RPMI8226 (cell line): Measurements from ENCODE around the gene TNFAIP8L3.
"Not testable (repeated sequence)": the region's sequence is repeated elsewhere in the genome, so short reads cannot be mapped to it uniquely, and the experiment has no call there.

Experiments used
- DNase-seq: peaks from one replicate; pipeline ENCODE4 v3.0.0-alpha.2; 2015

TNFAIP8L3 gene

DNA sequence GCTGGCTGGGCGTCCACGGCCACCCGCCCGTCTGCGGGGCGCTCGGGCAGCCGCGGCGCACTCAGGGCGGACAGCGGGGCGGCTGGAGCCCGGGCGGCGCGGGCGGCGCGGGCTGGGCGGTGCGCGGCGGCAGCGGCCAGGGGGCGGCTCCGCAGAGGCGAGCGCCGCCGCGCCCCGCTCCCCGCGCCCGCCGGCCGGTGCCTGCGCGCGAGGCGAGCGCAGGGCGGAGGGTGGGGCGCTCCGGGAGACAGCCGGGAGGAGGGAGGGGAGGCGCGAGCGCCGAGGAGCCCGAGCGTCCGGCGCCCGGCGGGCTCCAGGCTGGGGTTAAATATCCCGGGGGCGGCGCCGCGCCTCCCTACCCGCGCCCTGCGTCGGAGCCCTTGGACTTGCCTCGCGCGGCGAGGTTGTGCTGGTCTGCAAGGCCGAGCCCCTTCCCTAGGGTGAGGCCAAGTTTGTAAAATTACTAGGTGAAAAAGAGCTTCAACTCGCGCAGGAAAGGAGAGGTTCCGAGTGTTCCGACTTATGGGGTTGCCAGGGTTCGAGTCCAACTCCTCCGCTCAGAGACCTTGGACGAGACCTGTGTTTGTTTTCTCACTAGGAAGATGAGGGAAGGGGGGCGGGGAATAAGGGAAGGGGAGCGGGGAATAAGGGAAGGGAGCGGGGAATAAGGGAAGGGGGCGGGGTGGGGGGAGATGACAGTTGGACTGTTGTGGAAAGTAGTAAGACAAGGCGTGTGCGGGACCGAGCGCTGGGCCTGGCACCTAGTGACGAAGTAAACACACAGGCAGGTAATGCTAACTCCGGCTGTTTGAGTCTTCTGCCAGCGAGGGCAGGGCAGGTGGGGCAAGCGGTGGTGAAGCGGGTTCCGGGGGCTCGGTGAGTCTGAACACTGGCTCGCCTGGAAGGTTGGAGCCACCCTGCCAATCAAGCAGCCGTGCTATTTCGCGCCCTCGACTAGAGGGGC lies at the start of gene TNFAIP8L3:
Gene TNFAIP8L3 (minus strand): TSS at position 301 of the 964 bp plus-strand sequence. CDS start 311 bp downstream, outside the sequence.
- no peak for DNase-seq

DNA sequence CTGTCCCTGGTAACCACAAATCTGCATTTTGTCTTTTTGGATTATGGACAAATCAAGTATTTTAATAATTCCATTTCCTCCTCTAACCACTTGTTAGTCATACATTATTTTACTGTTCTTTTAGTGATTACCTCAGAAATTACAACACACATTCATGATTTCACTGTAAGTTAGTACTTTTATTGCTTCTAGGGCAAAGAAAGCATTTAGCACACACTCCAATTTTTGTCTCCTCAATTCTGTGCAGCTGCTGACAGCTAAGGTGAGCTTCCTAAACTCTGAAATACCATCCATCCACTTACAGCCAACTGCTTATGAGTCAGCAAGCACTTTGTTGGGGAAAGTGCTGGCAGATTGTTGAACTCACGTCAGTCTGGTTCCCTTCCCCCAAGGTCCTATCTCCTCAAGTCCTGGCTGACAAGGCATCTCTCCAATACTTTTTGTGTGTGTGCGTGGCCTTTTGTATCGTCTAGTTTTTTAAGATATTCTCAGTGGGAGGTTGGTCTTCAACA lies 49.4 kb upstream of the TNFAIP8L3 start:
- no peak for DNase-seq

DNA sequence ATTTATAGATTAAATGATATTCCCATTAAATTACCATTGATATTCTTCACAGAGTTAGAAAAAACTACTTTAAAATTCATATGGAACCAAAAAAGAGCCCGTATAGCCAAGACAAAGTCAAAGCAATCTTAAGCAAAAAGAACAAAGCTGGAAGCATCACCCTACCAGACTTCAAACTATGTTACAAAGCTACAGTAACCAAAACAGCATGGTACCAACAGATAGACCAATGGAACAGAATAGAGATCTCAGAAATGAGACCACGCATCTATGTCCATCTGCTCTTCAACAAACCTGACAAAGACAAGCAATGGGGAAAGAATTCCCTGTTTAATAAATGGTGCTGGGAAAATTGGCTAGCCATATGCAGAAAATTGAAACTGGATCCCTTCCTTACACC lies 45.6 kb upstream of the TNFAIP8L3 start:
- not testable (repeated sequence) for DNase-seq

DNA sequence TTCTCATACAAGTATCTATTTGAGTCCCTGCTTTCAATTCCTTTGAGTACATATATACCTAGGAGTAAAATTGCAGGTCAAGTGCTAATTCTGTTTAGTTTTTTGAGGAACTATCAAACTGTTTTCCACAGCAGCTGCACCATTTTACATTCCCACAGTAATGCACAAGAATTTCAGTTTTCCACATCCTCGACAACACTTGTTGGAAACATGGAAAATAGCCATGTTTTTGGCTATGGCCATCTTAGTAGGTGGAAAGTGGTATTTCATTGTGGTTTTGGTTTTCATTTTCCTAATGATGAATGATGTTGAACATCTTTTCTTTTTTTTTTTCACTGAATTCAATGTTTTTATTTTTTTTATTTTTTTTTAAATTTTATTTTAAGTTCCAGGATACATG lies 44.4 kb upstream of the TNFAIP8L3 start:
- DNase-seq = no peak

DNA sequence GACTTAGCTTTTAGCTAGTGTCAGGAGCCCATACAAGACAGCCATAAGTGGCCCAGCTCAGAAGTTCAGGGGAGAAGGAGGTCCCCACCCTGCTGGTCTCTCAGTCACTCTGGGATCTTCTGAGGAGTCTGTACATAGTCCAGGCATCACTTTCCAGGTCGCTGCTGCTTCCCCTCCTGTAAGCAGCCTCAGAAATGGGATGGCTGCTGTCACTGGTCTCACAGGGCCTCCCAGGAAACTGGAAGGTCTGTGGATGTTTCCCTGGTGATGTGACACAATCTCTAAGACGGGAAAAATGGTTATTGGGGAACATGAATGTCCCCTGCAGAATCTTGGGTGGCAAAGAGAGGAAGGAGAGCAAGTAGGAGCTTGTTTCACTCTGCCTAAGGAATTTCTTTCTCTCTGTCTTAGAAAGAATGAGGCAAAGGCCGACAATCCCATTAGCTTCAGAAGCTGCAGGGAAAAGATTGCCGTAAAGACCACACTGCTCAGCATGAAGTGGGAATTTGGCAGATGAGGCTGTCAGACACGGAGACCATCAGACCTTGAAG lies 43.2 kb upstream of the TNFAIP8L3 start:
- no peak for DNase-seq

DNA sequence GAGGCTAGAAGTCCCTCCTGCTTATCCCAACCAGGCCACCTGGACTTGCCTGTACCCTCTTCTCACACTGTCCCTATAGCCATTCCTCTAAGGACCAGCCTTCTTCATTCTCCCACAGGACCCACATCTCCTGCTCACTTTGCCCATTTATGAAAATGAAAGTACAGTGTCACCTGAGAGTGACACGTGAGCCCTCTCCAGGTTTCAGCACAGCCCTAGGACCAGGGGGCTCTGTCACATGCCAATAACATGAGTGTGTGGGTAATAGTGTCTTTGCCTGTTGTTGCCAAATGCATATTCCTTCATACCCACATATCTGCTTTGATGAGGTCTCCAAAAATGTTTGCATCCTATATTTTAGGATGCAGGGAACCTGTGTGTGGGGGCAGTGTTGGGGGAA lies 42.3 kb upstream of the TNFAIP8L3 start:
- peak; percentile 32 for DNase-seq

DNA sequence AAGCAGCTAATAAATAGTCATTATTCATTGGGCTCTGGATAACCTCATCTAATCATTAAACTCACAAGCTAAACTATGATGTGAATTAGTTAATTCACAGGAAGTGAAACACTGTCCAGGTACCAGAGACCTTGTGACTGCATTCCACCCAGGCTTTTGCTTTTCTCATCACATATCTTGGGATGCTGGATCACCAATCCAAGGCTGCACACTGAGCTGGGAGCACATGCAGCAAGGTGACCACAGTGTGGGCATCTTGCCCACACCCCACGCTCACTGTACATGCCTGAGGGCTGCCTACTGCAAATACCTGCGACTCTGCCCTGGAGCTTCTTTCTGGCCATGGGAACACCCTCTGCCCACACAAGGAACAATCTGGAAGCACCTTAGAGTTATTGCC lies 40.6 kb upstream of the TNFAIP8L3 start:
- no peak for DNase-seq

DNA sequence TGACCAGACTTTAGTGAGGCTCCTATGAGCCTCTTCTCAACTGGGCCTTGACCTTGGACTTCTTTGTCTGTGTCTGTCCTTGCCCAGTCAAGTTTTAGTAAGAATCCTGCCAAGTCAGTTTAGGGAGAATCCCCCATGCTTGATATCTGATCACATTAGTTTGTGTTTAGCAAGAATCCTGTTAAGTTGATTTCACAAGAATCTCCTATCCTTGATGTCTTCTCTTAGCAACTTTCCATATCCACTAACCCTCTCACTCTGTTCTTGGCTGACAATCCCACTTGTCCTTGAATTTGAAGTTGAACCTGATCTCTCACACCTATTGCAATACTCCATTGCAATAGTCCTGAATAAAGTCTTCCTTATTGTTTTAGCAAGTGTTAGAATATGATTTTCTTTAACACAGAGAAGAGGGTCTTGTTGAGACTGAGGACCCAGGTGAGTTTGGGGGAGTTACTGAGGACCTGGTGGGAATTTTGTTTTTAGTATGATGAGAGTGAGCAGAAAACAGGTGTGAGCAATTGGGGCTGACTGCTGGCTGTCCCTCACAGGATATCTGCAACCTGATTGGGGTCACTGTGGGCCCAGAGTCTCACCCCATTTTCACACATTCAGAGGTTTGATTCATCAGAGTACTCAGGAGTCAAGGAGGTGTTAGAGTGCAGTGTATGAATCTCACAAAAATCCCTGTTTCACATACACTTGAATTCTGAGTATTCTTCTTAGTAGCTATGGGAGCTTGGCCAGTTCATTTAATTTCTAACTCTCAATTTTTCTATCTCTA lies 39.9 kb upstream of the TNFAIP8L3 start:
- DNase-seq = no peak

DNA sequence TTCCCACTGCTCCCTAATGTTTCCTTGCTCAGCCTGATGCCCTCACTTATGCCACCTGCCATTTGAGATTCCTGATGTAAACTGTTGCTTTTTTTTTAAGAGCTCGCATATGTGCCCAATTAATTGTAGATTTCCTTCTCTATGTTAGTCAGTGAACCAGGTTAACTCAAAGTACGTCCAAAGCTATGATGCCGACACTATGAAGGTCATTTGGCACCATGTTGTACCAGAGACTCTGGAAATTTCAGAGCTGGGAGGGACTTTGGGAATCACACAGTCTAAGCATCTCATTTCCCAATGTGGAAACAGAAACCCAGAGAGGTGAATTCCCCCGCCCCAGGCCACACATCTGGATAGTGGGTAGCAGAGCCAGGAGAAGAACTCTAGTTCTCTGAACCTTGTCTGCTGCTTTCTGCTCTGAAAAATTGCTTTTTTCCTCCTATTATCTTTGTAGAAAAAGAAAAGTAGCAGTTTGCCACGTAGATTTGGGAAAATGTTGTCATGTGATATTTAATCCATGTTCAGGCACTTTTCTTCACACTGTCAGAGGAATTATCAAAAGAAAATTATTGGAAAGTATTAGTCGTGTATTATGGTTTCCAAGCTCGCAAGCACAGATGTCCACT lies 38.5 kb upstream of the TNFAIP8L3 start:
- DNase-seq = no peak

DNA sequence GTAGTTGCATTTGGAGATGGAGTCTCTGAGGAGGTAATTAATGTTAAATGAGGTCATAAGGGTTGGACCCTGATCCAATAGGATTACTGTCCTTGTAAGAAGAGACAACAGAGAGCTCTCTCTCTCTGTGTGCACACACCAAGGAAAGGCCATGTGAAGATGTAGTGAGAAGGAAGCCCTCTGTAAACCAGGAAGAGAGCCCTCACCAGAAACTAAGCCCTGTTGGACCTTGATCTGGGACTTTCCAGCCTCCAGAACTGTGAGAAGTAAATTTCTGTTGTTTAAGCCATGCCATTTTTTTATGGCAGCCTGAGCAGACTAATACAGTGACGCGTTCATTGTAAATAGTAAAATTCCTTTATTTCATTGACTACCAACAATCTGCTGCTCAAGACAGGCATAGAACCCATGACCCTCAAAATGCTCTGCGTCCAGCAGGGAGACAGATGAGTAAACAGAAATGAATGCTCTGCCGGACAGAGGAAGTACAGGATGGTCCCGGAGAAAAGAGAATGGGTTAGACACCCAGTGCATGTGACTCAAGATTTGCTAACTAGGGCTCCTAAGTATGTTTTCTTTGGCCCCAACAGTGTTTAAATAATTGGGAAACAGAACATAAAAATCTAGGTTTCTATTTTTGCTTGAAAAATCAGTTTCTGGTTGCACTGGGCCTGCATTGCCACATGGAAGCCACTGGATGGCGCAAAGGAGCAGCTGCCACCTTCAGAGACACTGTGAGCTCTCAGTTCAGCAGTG lies 37.9 kb upstream of the TNFAIP8L3 start:
- peak; percentile 24 for DNase-seq

DNA sequence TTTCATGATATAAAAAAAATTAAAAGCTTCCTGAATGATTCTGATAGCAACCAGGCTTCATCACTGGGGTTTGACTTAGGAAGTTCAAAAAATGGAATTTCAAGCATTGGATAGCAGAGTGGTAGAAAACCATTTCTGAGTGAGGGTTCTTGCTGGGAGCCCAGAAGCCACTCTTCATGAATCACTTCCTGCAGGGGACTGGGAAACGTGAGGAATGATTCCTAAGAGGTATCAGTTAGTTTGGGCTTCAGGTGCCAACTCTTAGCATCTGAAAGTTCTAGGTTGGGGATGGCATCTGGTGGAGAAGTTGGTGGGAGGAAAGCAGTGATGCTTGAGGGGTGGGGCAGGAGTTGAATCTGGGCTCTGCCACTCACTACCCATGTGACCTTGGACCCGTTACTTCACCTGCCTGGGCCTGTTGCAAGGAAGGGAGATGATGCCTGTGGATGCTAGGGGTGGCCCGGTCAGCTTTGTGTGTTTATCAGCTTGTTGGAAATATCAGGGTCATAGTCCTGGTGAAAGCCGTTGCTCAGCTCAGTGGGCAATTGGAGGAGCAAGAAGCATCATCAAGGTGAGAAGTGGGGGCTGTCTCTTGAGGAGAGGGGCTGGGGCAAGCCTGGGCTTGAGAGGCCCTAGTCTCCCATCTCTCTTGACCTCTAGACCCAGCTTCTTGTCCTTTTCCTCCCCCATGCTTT lies 37.0 kb upstream of the TNFAIP8L3 start:
- DNase-seq = no peak

DNA sequence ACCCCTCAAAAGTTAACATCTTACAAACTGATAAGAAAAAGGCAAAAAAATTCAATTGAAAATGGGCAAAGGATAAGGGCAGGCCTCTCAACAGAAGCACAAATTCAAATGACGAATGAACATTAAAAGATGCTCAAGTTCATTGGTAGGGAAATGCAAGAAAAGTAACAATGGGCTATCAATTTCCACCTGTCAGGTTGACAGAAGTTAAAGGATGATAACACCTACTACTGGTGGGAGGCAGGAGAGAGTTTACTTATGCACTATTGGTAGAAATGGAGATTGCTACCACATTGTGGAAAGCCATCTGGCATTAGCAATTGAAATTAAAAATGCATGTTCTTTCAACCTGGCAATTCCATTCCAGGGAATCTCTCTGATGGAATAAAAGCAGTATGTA lies 35.6 kb upstream of the TNFAIP8L3 start:
- DNase-seq = no peak

DNA sequence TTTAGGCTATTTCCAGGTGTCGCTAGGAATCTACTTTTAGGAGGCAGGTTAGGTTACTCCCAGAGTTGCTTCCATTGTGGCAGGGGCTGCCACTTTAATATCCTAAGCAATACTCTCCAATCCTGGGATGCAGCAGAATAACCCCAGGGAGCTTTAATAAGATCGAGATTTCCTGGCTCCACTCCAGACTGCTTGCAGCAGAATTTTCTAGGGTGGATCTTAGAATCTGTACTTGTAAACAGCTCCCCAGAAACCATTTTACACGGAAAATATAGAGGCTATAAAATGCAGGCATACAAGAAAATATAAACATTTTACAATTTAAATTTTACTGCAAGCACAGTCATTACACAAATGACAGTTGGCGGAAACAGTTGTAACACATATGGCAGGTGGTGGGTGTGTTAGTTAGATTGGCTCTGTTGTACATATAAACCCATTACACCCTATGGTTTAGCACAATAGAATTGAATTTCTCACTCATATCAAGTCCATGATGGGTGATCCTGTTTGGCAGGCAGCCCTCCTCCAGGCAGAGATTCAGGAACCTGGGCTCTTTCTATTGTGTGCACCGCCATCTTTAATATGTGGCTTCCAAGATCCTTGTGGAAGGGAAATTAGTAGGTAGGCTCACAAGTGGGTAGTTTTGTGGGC lies 35.0 kb upstream of the TNFAIP8L3 start:
- no peak for DNase-seq

DNA sequence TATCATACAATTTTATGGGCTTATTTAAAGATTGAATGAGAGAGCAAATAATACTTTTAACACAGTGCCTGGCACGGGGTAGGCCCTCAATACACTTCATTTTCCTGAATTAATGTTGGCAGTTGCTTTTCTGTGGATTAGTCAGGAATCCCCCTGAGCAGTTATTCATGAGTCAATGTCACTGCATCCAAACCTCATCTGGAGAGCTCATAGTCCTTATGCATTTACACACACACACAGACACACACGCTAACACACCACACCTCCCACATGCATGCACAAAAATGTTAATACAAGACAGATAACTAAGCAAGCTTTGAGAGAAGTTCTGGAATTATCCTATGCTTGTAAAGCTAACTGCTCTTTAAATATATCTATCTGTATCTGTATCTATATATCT lies 34.0 kb upstream of the TNFAIP8L3 start:
- DNase-seq = no peak

DNA sequence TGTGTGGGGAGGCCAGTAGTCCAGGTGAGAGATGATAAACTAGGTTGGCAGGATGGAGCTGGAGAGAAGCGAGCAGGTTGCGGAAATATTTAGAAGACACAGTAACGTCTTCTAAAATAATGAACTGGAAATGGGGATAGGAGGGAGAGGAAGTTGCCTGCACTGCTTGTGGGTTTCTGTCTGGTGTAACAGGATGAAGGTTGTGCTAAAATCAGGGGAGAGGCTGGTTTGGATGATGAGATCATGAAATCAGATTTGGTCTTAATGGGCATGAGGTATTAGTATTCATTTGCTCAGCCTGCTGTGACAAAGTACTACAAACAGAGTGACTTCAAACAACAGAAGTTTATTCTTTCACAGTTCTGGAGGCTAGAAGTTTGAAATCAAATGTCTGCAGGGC lies 32.1 kb upstream of the TNFAIP8L3 start:
- DNase-seq = no peak

DNA sequence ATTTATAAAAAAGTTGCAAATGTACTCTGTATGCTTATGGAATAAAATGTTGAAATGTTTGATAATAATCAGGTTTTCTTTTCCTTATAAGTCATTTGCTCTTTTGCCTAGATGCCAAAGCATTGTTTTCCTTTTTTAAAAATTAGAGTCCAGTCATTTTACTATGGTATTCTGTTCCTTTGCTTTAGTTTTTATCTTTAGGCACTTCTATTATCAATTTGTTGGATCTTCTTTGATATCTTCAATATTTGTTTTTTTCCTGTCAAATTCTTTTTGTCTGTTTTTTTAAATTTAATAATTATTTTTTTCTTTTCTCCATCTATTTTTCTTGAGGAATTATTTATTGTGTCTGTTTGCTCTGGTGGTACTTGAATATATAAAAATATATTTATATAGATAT lies 28.3 kb upstream of the TNFAIP8L3 start:
- not testable (repeated sequence) for DNase-seq

DNA sequence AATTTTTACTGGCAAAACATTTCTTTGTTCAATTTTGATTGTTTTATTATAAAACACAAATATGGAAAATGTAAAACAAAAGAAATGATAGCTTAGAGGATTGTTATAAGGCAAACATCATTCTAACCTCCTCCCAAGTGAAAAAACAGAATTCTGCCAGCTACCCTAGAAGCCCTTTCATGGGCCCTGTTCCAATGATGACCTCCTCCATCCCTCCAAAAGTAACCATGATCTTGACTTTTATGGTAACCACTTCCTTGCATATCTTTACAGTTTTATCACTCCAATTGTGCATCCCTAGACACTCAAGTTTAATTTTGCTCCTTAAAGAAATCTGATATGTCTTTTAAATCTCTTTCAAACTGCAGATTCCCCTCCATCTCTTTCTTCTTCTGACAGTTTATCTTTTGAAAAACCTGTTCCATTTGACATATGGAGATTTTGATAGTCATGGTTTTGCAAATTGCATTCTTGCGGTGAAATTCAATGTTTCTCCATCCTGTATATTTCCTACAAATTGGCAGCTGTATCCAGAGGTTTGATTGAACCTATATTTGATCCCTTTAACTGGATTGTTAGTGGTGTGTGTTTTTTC lies 27.0 kb upstream of the TNFAIP8L3 start:
- no peak for DNase-seq

DNA sequence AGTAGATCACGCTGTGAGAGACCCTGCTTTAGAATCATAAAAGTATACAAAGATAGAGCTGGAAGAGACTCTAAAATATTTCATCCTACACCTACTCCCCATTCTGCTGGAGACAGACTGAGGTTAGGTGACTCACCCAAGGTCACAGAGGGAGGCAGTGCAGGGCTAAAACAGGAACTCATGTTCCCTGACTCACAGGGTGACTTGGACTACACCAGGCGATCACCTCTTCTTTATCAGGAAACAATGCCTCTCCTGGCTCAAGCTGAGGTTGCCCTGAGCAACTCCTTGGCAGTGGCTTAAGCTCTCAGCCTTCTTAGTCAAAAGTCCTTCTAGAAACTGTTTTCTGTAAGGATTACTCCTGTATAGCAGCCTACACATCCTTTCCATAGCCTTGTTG lies 26.4 kb upstream of the TNFAIP8L3 start:
- DNase-seq = no peak

DNA sequence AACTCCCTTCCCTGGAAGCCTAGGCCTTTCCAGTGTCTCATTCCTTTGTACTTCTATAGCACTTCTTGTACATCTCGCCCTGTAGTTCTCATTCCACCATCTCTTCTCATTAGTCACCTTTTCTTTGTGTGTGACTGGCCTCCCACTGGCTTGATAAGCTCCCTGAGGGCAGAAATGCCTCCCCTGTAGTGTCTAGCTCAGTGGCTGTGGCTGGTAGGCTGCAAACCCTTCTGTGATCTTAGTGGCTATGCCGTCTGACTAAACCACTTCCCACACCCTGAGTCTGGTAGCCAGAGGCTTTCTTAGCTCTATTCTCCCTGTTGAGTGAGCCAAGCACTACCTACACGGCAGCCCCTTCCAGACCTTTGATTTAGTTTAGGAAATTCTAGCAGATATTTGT lies 24.4 kb upstream of the TNFAIP8L3 start:
- no peak for DNase-seq

DNA sequence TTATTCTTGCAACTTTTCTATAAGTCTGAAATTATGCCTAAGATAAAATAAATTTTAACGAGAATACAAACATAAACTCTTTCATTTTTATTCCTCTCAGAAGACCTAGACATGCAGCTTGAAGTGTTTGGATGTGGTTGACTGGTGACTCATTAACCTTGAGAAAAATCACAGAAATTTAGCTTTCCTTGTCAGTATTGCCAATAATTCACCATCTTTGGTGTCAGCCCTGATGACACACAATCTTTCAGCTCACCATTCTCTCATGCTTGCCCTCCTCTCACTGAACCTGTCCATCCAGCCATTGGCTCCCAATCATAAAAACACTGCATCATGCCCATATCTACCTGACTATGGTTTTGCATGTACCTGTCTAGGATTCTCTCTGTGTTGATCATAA lies 22.6 kb upstream of the TNFAIP8L3 start:
- DNase-seq = no peak
